ENCODE data around the gene KCNJ8.

DNA sequence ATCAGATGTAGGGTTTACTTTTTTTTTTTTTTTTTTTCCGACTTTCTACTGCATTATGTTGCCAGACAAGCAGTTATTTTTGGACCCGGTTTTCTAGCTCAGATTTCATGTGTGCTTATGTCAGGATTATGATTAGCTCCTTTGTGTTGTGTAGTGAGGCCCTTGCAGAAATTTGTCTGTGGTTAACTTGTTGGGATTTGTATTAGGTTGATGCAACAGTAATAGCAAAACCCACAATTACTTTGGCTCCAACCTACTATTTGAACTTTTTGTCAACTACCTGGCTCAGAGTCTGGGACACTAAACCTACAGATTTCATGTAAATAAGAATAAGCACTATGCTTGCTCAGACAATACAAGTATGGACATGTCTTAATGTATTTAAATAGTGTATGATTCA, 44.1 kb upstream of the KCNJ8 start:
- TF ChIP-seq POLR2A (IDR thresholded peaks at IDR 0.05) = no peak
- TF ChIP-seq, protein P1, sequence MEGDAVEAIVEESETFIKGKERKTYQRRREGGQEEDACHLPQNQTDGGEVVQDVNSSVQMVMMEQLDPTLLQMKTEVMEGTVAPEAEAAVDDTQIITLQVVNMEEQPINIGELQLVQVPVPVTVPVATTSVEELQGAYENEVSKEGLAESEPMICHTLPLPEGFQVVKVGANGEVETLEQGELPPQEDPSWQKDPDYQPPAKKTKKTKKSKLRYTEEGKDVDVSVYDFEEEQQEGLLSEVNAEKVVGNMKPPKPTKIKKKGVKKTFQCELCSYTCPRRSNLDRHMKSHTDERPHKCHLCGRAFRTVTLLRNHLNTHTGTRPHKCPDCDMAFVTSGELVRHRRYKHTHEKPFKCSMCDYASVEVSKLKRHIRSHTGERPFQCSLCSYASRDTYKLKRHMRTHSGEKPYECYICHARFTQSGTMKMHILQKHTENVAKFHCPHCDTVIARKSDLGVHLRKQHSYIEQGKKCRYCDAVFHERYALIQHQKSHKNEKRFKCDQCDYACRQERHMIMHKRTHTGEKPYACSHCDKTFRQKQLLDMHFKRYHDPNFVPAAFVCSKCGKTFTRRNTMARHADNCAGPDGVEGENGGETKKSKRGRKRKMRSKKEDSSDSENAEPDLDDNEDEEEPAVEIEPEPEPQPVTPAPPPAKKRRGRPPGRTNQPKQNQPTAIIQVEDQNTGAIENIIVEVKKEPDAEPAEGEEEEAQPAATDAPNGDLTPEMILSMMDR (IDR thresholded peaks at IDR 0.05) = no peak

Data from esophagus squamous epithelium (tissue), 4 donors.